GM12878 (cell line): Measurements from ENCODE around the gene TLCD2. TPM values are rescaled to one million over a fixed set of nuclear protein-coding genes. Genes with fewer than 3 reads are reported as not detected.
"Not testable (repeated sequence)": the region's sequence is repeated elsewhere in the genome, so short reads cannot be mapped to it uniquely, and the experiment has no call there.

Experiments used
- ATAC-seq: fragments of 200-7000 bp; cut with Tn5 transposase; 3 replicates; pipeline ENCODE4 v1.9.1; 2020; ENCODE audit warnings: mild to moderate bottlenecking, moderate library complexity
- BruUV-seq: library from RNA; stranded (reverse); fragments of 400-500 nt; replicated peaks from 2 replicates; lab custom pipeline; 2021; lab: Mats Ljungman, UMichigan
- CTCF ChIA-PET: fragments of 300-600 bp; sonication (Branson Sonifier 250); formaldehyde crosslinking; extraction: SDS; loops from one replicate; lab custom pipeline; 2021; ENCODE audit warnings: inconsistent platforms; lab: Yijun Ruan, JAX
- POLR2A ChIA-PET: fragments of 350-600 bp; formaldehyde crosslinking; extraction: SDS; loops from one replicate; lab custom pipeline; 2021; ENCODE audit warnings: inconsistent platforms; lab: Charles Lee
- RAD21 ChIA-PET: fragments of 300-600 bp; sonication (Branson Sonifier 250); formaldehyde crosslinking; loops from one replicate; lab custom pipeline; 2023; ENCODE audit warnings: antibody characterized with exemption; ENCODE audit not compliant: unreplicated experiment; lab: Charles Lee
- SMC1A ChIA-PET: fragments of 300-600 bp; sonication (Branson Sonifier 250); formaldehyde crosslinking; loops from one replicate; lab custom pipeline; 2023; ENCODE audit not compliant: unreplicated experiment, uncharacterized antibody; lab: Charles Lee
- DNase-seq: peaks from one replicate; pipeline ENCODE4 v3.0.0-alpha.2; 2011; ENCODE audit warnings: low read depth, low spot score
- FAIRE-seq: peaks from 3 replicates; lab custom pipeline; 2011; peaks lifted over from hg19 to GRCh38; lab: Jason Lieb, UNC
- H2AFZ ChIP-seq: 2 replicates; pipeline ENCODE4 v1.6.0; 2011; ENCODE audit warnings: low read depth, low read length, control low read depth; ENCODE audit not compliant: control insufficient read depth
- H3K27ac ChIP-seq: 2 replicates; pipeline ENCODE4 v1.5.1; 2011; ENCODE audit warnings: control low read depth; ENCODE audit not compliant: control insufficient read depth, insufficient read depth
- H3K27me3 ChIP-seq, 2 experiments: replicated peaks in 1 of 2; 2 replicates each; pipeline versions ENCODE4 v1.6.0 to v1.6.1; 2011; ENCODE audit warnings: low read length in 1 of 2; ENCODE audit not compliant: control insufficient read depth in 2 of 2, insufficient read depth in 2 of 2
- H3K36me3 ChIP-seq, 2 experiments: 2 replicates each; pipeline ENCODE4 v1.5.1; 2011; ENCODE audit warnings: low read length in 1 of 2; ENCODE audit not compliant: control insufficient read depth in 2 of 2, insufficient read depth in 2 of 2
- H3K4me1 ChIP-seq: 2 replicates; pipeline ENCODE4 v1.6.1; 2011; ENCODE audit warnings: mild to moderate bottlenecking, low read length, moderate library complexity, mixed read lengths; ENCODE audit not compliant: control insufficient read depth, insufficient read depth
- H3K4me2 ChIP-seq: 2 replicates; pipeline ENCODE4 v1.6.0; 2011; ENCODE audit warnings: control low read depth; ENCODE audit not compliant: control insufficient read depth, insufficient read depth
- H3K4me3 ChIP-seq: fragments of 200-600 bp; sonication (generic); 2 replicates; pipeline ENCODE4 v1.5.1; 2016
- H3K79me2 ChIP-seq: 2 replicates; pipeline ENCODE4 v1.6.0; 2011; ENCODE audit warnings: low read length; ENCODE audit not compliant: control insufficient read depth, insufficient read depth
- H3K9ac ChIP-seq: 2 replicates; pipeline ENCODE4 v1.8.0; 2011; ENCODE audit warnings: low read length, control low read depth, mixed read lengths; ENCODE audit not compliant: control insufficient read depth, insufficient read depth
- H3K9me3 ChIP-seq: replicated peaks from 3 replicates; pipeline ENCODE4 v1.5.1; 2011; ENCODE audit warnings: mild to moderate bottlenecking, low read length; ENCODE audit not compliant: control insufficient read depth, insufficient read depth
- H4K20me1 ChIP-seq: 2 replicates; pipeline ENCODE4 v1.6.0; 2011; ENCODE audit not compliant: control insufficient read depth, insufficient read depth
- RB1 ChIP-seq: fragments of 450-650 bp; formaldehyde crosslinking; IDR thresholded peaks from 2 replicates; pipeline ENCODE4 v1.6.1; 2017; ENCODE audit warnings: mild to moderate bottlenecking, borderline replicate concordance
- SUPT20H ChIP-seq: IDR thresholded peaks from 2 replicates; pipeline ENCODE4 v1.6.1; 2011; ENCODE audit warnings: low read depth, mild to moderate bottlenecking, low read length, moderate library complexity, borderline replicate concordance; ENCODE audit not compliant: control insufficient read depth
- WGBS: methylation state at CpG from one replicate; pipeline ENCODE4 v1.1.6; 2016; ENCODE audit warnings: low lambda C conversion rate; ENCODE audit not compliant: insufficient replicate concordance, insufficient coverage; ENCODE audit errors: missing lambda C conversion rate; 5-methylcytosine and 5-hydroxymethylcytosine counted together
- in situ Hi-C: fragments of 300-500 bp; cut with MboI; formaldehyde crosslinking; loops from 9 replicates; pipeline ENCODE4 v1.14.3; 2018; ENCODE audit warnings: mixed read lengths
- intact Hi-C: fragments of 100-400 bp; cut with micrococcal nuclease; formaldehyde crosslinking; loops from one replicate; pipeline ENCODE4 v1.14.2; 2022; ENCODE audit not compliant: unreplicated experiment
- polyA plus RNA-seq, 11 experiments: library from polyadenylated mRNA; depleted of rRNA in 4 of 11; unstranded in 6 of 11; stranded (reverse) in 5 of 11; fragments of >200 nt; fragmentation: Nextera tagmentation in 4 of 11; fragmentation: Illumina TruSeq in 1 of 11; extraction: Ambion mirVana in 4 of 11; extraction: Trizol in 1 of 11; gene quantifications; 1 replicate in 1 of 11; 2 replicates in 10 of 11; pipeline versions ENCODE4 v1.2.1 to v1.2.3, GENCODE V29; 2011 to 2016; ENCODE audit warnings: inconsistent platforms in 2 of 11, missing spikeins in 2 of 11, low read depth in 1 of 11
- total RNA-seq, 4 experiments: library from RNA; depleted of rRNA in 3 of 4; stranded (reverse); fragments of >200 nt in 3 of 4; fragmentation: Illumina TruSeq in 1 of 4; extraction: Trizol in 1 of 4; gene quantifications; 2 replicates each; pipeline versions ENCODE4 v1.2.1 to v1.2.3, GENCODE V29; 2013 to 2021
- TF ChIP-seq, protein P1 (sequence below): fragments of 450-650 bp; IDR thresholded peaks from 2 replicates; pipeline ENCODE4 v1.6.1; 2017; ENCODE audit warnings: mild to moderate bottlenecking, low read depth, inconsistent platforms; ENCODE audit not compliant: poor library complexity, severe bottlenecking
- TF ChIP-seq, protein P2 (sequence below): IDR thresholded peaks from 2 replicates; pipeline ENCODE4 v1.6.1; 2012; ENCODE audit warnings: mild to moderate bottlenecking, low read depth, low read length

Gene TLCD2
- total and polyA plus RNA-seq, 10 of the 15 experiments (the other 5 are each of a cell fraction or from before 2014, with no cell fraction given) = 0.02 to 0.15 (median 0.05) TPM; not detected in 2

DNA sequence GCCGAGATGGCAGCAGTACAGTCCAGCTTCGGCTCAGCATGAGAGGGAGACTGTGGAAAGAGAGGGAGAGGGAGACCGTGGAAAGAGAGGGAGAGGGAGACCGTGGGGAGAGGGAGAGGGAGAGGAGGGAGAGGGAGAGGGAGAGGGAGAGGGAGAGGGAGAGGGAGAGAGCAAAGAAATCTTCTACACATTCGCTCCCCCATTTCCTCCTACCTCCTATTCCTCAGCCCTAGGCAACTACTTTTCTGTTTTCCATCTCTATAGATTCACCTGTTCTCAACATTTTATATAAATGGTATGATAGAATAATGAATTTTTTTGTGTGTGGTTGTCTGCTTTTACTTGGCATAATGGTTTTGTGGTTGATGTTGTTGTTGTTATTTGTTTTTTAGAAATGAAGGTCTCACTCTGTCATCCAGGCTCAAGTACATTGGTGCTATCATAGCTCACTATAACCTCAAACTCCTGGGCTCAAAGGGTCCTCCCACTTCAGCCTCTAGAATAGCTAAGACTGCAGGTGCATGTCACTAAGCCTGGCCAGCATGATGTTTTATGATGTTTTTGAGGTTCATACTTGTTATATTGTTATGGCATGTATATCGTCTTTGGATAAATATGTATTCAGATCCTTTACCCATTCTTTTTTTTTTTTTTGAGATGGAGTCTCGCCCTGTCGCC is 19.5 kb downstream of the TLCD2 start (continued):
- TF ChIP-seq, protein P1, sequence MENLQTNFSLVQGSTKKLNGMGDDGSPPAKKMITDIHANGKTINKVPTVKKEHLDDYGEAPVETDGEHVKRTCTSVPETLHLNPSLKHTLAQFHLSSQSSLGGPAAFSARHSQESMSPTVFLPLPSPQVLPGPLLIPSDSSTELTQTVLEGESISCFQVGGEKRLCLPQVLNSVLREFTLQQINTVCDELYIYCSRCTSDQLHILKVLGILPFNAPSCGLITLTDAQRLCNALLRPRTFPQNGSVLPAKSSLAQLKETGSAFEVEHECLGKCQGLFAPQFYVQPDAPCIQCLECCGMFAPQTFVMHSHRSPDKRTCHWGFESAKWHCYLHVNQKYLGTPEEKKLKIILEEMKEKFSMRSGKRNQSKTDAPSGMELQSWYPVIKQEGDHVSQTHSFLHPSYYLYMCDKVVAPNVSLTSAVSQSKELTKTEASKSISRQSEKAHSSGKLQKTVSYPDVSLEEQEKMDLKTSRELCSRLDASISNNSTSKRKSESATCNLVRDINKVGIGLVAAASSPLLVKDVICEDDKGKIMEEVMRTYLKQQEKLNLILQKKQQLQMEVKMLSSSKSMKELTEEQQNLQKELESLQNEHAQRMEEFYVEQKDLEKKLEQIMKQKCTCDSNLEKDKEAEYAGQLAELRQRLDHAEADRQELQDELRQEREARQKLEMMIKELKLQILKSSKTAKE = no peak
- TF ChIP-seq, protein P2, sequence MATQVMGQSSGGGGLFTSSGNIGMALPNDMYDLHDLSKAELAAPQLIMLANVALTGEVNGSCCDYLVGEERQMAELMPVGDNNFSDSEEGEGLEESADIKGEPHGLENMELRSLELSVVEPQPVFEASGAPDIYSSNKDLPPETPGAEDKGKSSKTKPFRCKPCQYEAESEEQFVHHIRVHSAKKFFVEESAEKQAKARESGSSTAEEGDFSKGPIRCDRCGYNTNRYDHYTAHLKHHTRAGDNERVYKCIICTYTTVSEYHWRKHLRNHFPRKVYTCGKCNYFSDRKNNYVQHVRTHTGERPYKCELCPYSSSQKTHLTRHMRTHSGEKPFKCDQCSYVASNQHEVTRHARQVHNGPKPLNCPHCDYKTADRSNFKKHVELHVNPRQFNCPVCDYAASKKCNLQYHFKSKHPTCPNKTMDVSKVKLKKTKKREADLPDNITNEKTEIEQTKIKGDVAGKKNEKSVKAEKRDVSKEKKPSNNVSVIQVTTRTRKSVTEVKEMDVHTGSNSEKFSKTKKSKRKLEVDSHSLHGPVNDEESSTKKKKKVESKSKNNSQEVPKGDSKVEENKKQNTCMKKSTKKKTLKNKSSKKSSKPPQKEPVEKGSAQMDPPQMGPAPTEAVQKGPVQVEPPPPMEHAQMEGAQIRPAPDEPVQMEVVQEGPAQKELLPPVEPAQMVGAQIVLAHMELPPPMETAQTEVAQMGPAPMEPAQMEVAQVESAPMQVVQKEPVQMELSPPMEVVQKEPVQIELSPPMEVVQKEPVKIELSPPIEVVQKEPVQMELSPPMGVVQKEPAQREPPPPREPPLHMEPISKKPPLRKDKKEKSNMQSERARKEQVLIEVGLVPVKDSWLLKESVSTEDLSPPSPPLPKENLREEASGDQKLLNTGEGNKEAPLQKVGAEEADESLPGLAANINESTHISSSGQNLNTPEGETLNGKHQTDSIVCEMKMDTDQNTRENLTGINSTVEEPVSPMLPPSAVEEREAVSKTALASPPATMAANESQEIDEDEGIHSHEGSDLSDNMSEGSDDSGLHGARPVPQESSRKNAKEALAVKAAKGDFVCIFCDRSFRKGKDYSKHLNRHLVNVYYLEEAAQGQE = no peak
- TF ChIP-seq RB1 (no peak), SUPT20H (no peak)

DNA sequence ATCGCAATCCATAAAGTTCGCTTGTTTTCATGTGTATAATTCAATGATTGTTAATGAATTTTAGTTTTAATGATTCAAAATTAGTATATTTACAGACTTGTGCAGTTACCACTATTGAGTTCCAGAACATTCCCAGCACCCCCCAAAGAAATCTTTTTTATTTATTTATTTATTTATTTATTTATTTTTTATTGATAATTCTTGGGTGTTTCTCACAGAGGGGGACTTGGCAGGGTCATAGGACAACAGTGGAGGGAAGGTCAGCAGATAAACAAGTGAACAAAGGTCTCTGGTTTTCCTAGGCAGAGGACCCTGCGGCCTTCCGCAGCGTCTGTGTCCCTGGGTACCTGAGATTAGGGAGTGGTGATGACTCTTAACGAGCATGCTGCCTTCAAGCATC is 21.8 kb downstream of the TLCD2 start:
- ATAC-seq, H3K27ac ChIP-seq, H3K36me3 ChIP-seq, H3K9ac ChIP-seq, DNase-seq, intact Hi-C loops, CTCF ChIA-PET, H2AFZ ChIP-seq, H4K20me1 ChIP-seq, SMC1A ChIA-PET, H3K27me3 ChIP-seq, BruUV-seq, H3K4me1 ChIP-seq, H3K4me2 ChIP-seq, H3K9me3 ChIP-seq, FAIRE-seq, H3K4me3 ChIP-seq, RAD21 ChIA-PET, in situ Hi-C loops: not testable (repeated sequence)
- POLR2A ChIA-PET = interaction anchor here (0.7 kb wide), 1 partner anchor 9 kb away, joined by 3 read pairs; no protein-coding TSS in a partner anchor
- H3K79me2 ChIP-seq = peaks cover 13% of the 10 kb centered on the region
- WGBS = 49% methylated on average over 6 of the region's 6 CpGs
